HG03565 (cell line): Measurements from ENCODE around the gene PRKCD.

Source experiments
- ATAC-seq: cut with Tn5 transposase; IDR thresholded peaks from one replicate; pipeline ENCODE4 v1.9.1; 2021; ENCODE audit warnings: mild to moderate bottlenecking, moderate library complexity; ENCODE audit not compliant: unreplicated experiment

Gene PRKCD

GRCh38 chr3:53188720-53189119 is 27.7 kb downstream of the PRKCD start:
- ATAC-seq: no peak

GRCh38 chr3:53189276-53189675 is 28.3 kb downstream of the PRKCD start:
- ATAC-seq: no peak

- no peak for ATAC-seq
These were observed 29.6 kb downstream of the PRKCD start for GRCh38 chr3:53190659-53191058.

GRCh38 chr3:53191836-53192480 is 30.9 kb downstream of the PRKCD start:
- ATAC-seq: no peak

- no peak for ATAC-seq
These were observed 31.6 kb downstream of the PRKCD start for GRCh38 chr3:53192608-53193007.

GRCh38 chr3:53193466-53194209 is 32.6 kb downstream of the PRKCD start:
- no peak for ATAC-seq

- ATAC-seq: no peak
These were observed 33.4 kb downstream of the PRKCD start for GRCh38 chr3:53194210-53195065.

GRCh38 chr3:53195066-53195450 is 34.0 kb downstream of the PRKCD start:
- ATAC-seq: no peak

- ATAC-seq: no peak
These were observed 34.9 kb downstream of the PRKCD start for GRCh38 chr3:53195602-53196574.

- no peak for ATAC-seq
These were observed 35.8 kb downstream of the PRKCD start for GRCh38 chr3:53196575-53197407.

- ATAC-seq: no peak
These were observed 37.4 kb downstream of the PRKCD start for GRCh38 chr3:53198256-53198977.

- no peak for ATAC-seq
These were observed 38.0 kb downstream of the PRKCD start for GRCh38 chr3:53198996-53199395.

GRCh38 chr3:53199834-53200233 is 38.8 kb downstream of the PRKCD start:
- no peak for ATAC-seq

GRCh38 chr3:53200501-53201498 is 39.8 kb downstream of the PRKCD start:
- ATAC-seq: no peak

- no peak for ATAC-seq
These were observed 41.5 kb downstream of the PRKCD start for GRCh38 chr3:53202331-53203015.

GRCh38 chr3:53211706-53212702 is 51.0 kb downstream of the PRKCD start:
- ATAC-seq: no peak
